Esophagus squamous epithelium (tissue), 5 donors: ENCODE results near the gene CTRB2. TPM values are rescaled to one million over a fixed set of nuclear protein-coding genes. Genes with fewer than 3 reads are reported as not detected.

Experiments
- DNase-seq: peaks from one replicate; lab custom pipeline; 2025; lab: John Stamatoyannopoulos, UW
- H3K27ac ChIP-seq, 4 donors: fragments of 200-600 bp; sonication (generic); one replicate each; pipeline ENCODE4 v1.5.1; 2016 to 2019; ENCODE audit warnings: mild to moderate bottlenecking in 1 of 4
- H3K27me3 ChIP-seq, 4 donors: fragments of 200-600 bp; sonication (generic); 1 replicate in 3 of 4; 2 replicates in 1 of 4; pipeline versions ENCODE4 v1.5.1 to v1.6.0; 2017 to 2021; ENCODE audit warnings: antibody characterized with exemption in 1 of 4
- H3K36me3 ChIP-seq, 3 donors: fragments of 200-600 bp; sonication (generic); one replicate each; pipeline ENCODE4 v1.5.1; 2016 to 2019
- H3K4me1 ChIP-seq, 3 donors: fragments of 200-600 bp; sonication (generic); one replicate each; pipeline ENCODE4 v1.5.1; 2017 to 2019
- H3K4me3 ChIP-seq, 4 donors: fragments of 200-600 bp; sonication (generic); 1 replicate in 3 of 4; 2 replicates in 1 of 4; pipeline ENCODE4 v1.5.1; 2016 to 2019; ENCODE audit warnings: mild to moderate bottlenecking in 2 of 4, moderate library complexity in 1 of 4
- H3K9me3 ChIP-seq, 3 donors: fragments of 200-600 bp; sonication (generic); one replicate each; pipeline ENCODE4 v1.5.1; 2016 to 2019
- POLR2A ChIP-seq, 4 donors: fragments of 450-650 bp; IDR thresholded peaks; one replicate each; pipeline ENCODE4 v1.6.1; 2017; ENCODE audit warnings: antibody characterized with exemption in 4 of 4, mild to moderate bottlenecking in 4 of 4, moderate library complexity in 3 of 4
- WGBS, 2 donors: methylation state at CpG; one replicate each; pipeline ENCODE4 v1.1.5; 2018; 5-methylcytosine and 5-hydroxymethylcytosine counted together
- intact Hi-C: fragments of 100-400 bp; cut with DNase I; formaldehyde crosslinking; loops from one replicate; pipeline ENCODE4 v1.15.0; 2022
- total RNA-seq, 4 donors: library from RNA; depleted of rRNA; stranded (reverse); fragments of >200 nt; gene quantifications; one replicate each; pipeline ENCODE4 v1.1.0, GENCODE V29; 2016
- TF ChIP-seq, protein P1 (sequence below), 6 experiments: fragments of 450-650 bp in 4 of 6; fragments of 200-600 bp in 2 of 6; sonication (generic) in 2 of 6; IDR thresholded peaks; one replicate each; pipeline ENCODE4 v1.5.1; 2016 to 2019; ENCODE audit warnings: antibody characterized with exemption in 6 of 6, mild to moderate bottlenecking in 4 of 6, moderate library complexity in 4 of 6
- donor health status: DM: yes; HTN: yes; CAD: no.

CTRB2 gene
- total RNA-seq, 4 donors from 2014 or later = not detected

DNA sequence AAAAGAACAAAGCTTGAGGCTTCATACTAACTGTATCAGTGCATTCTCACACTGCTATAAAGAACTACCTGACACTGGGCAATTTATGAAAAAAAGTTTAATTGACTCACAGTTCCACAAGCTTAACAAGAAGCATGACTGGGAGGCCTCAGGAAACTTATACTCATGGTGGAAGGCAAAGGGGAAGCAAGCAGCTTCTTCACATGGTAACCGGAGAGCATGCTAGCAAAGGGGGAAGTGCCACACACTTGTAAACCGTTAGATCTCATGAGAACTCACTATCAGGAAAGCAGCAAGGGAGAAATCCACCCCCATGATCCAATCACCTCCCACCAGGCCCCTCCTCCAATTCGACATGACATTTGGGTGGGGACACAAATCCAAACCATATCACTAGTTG, 25.3 kb downstream of the CTRB2 start:
- TF ChIP-seq POLR2A (IDR thresholded peaks at IDR 0.05) = no peak
- TF ChIP-seq, protein P1, sequence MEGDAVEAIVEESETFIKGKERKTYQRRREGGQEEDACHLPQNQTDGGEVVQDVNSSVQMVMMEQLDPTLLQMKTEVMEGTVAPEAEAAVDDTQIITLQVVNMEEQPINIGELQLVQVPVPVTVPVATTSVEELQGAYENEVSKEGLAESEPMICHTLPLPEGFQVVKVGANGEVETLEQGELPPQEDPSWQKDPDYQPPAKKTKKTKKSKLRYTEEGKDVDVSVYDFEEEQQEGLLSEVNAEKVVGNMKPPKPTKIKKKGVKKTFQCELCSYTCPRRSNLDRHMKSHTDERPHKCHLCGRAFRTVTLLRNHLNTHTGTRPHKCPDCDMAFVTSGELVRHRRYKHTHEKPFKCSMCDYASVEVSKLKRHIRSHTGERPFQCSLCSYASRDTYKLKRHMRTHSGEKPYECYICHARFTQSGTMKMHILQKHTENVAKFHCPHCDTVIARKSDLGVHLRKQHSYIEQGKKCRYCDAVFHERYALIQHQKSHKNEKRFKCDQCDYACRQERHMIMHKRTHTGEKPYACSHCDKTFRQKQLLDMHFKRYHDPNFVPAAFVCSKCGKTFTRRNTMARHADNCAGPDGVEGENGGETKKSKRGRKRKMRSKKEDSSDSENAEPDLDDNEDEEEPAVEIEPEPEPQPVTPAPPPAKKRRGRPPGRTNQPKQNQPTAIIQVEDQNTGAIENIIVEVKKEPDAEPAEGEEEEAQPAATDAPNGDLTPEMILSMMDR (IDR thresholded peaks at IDR 0.05) = no peak
- no peaks in the 10 kb centered on the region for H3K36me3 ChIP-seq
- no peaks in the 10 kb centered on the region for H3K4me1 ChIP-seq
- no peaks in the 10 kb centered on the region for H3K27me3 ChIP-seq
- WGBS, 2 donors = 25 to 41% methylated on average over 3 of the region's 3 CpGs
- intact Hi-C loops = no loop called here
- no peak overlapping the region for H3K27ac ChIP-seq
- H3K9me3 ChIP-seq = peaks cover 0 to 7% (median 6%) of the 10 kb centered on the region in 3 donors
- H3K4me3 ChIP-seq = no peak overlapping the region
- DNase-seq = no peak

DNA sequence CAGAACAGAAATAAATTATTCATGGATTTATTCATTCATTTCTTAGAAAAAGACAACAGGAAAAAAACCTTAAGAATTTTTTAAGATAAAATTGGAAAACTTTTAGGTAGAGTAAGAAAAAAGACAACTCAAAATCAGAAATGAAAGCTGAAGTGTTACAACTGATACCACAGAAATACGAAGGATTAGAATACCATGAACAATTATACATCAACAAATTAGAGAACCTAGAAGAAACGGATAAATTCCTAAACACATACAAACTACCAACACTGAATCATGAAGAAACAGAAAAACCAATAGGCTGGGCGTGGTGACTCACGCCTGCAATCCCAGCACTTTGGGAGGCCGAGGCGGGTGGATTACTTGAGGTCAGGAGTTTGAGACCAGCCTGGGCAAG, 27.8 kb downstream of the CTRB2 start:
- no peaks in the 10 kb centered on the region for H3K4me1 ChIP-seq
- no peak overlapping the region for H3K4me3 ChIP-seq
- no peak overlapping the region for H3K27ac ChIP-seq
- peaks cover 0 to 29% (median 14%) of the 10 kb centered on the region in 3 donors for H3K9me3 ChIP-seq
- no peak for DNase-seq
- H3K27me3 ChIP-seq = no peaks in the 10 kb centered on the region
- no peaks in the 10 kb centered on the region for H3K36me3 ChIP-seq
- TF ChIP-seq, protein P1 (IDR thresholded peaks at IDR 0.05) = no peak
- TF ChIP-seq POLR2A (IDR thresholded peaks at IDR 0.05) = no peak
- WGBS, 2 donors = 80 to 85% methylated on average over 6 of the region's 6 CpGs
- intact Hi-C loops = no loop called here

DNA sequence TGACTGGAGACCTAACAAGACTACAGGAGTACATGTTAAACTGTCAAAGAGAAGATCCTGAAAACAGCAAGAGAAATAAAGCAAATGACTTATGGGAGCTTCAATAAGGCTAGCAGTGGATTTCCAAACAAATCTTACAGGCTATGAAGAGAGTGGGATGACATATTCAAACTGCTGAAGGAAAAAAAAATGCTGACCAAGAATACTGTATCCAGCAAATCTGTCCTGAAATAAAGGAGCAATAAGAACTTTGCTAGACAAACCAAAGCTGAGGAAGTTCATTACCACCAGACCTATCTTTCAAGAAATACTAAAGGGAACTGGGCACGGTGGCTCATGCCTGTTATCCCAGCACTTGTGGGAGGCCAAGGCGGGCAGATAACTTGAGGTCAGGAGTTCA, 30.0 kb downstream of the CTRB2 start:
- Histone ChIP-seq H3K4me3 (no peak overlapping the region), H3K4me1 (no peaks in the 10 kb centered on the region), H3K36me3 (peaks cover 0 to 10% (median 0%) of the 10 kb centered on the region in 3 donors), H3K9me3 (peaks cover 0 to 52% (median 18%) of the 10 kb centered on the region in 3 donors), H3K27ac (no peak overlapping the region), H3K27me3 (no peaks in the 10 kb centered on the region)
- 95 to 96% methylated on average over 2 of the region's 2 CpGs for WGBS, 2 donors
- TF ChIP-seq, protein P1 (IDR thresholded peaks at IDR 0.05) = no peak
- no peak for TF ChIP-seq POLR2A (IDR thresholded peaks at IDR 0.05)
- intact Hi-C loops = no loop called here
- no peak for DNase-seq

DNA sequence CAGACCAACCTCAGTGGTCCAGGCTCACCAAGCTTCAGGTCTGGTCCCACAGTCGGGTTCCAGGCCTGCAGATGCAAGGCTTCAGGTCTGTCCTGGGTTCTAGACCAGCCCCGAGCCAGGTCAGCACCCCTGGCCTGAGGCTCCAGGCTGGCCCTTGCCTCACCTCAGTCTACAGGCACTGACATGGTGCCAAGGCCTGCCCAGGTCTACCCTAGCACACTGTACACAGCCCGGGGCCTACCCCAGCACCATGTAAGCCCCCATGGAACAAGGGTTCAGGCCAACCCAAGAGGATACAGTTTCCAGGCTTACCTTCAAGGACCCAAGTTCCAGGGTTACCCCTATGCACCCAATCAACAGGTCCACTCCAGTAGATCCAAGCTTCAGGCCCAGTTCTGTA, 31.9 kb downstream of the CTRB2 start:
- Histone ChIP-seq H3K4me3 (no peak overlapping the region), H3K4me1 (no peaks in the 10 kb centered on the region), H3K36me3 (peaks cover 1 to 25% (median 3%) of the 10 kb centered on the region in 3 donors), H3K27ac (no peak overlapping the region), H3K27me3 (no peaks in the 10 kb centered on the region), H3K9me3 (peaks cover 0 to 71% (median 35%) of the 10 kb centered on the region in 3 donors)
- TF ChIP-seq, protein P1 (IDR thresholded peaks at IDR 0.05) = no peak
- TF ChIP-seq POLR2A (IDR thresholded peaks at IDR 0.05) = no peak
- no peak for DNase-seq
- no CpG with 5 or more reads among the region's 3 CpGs for WGBS, 2 donors
- intact Hi-C loops = no loop called here

DNA sequence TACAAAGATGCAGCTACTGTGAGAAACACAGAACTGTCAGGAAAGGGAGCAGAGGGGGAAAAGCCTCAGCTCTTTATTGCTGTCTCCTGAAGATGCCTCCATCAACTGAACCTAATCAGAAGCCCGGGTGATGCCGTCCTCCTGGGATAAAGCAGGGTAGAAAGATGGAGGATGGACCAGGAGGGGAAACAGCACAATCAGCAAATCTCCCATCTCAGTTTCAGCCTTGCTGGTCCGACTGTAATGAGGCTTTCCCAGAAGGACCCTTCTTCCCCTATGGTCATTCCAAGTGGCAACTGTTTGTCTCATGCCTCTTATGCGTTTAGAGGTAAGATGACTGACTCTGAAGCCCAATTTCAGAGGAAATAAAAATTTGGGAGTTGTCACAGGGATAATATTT, 34.4 kb downstream of the CTRB2 start:
- DNase-seq = no peak
- TF ChIP-seq, protein P1 (IDR thresholded peaks at IDR 0.05) = no peak
- TF ChIP-seq POLR2A (IDR thresholded peaks at IDR 0.05) = no peak
- Histone ChIP-seq H3K36me3 (peaks cover 11 to 50% (median 15%) of the 10 kb centered on the region in 3 donors), H3K4me1 (no peaks in the 10 kb centered on the region), H3K27me3 (no peaks in the 10 kb centered on the region), H3K27ac (no peak overlapping the region), H3K9me3 (peaks cover 0 to 96% (median 58%) of the 10 kb centered on the region in 3 donors), H3K4me3 (no peak overlapping the region)
- 91 to 93% methylated on average over 4 of the region's 4 CpGs for whole genome bisulfite sequencing, 2 donors
- intact Hi-C loops = no loop called here
